GM12891 (cell line): ENCODE data around the gene FZD10.

Experiments
- POLR2A ChIP-seq: IDR thresholded peaks from 2 replicates; pipeline ENCODE4 v1.6.1; 2011; ENCODE audit warnings: low read depth, low read length, control low read depth
- POLR2AphosphoS5 ChIP-seq: IDR thresholded peaks from 2 replicates; pipeline ENCODE4 v1.6.1; 2011; ENCODE audit warnings: low read depth, low read length, control low read depth

DNA sequence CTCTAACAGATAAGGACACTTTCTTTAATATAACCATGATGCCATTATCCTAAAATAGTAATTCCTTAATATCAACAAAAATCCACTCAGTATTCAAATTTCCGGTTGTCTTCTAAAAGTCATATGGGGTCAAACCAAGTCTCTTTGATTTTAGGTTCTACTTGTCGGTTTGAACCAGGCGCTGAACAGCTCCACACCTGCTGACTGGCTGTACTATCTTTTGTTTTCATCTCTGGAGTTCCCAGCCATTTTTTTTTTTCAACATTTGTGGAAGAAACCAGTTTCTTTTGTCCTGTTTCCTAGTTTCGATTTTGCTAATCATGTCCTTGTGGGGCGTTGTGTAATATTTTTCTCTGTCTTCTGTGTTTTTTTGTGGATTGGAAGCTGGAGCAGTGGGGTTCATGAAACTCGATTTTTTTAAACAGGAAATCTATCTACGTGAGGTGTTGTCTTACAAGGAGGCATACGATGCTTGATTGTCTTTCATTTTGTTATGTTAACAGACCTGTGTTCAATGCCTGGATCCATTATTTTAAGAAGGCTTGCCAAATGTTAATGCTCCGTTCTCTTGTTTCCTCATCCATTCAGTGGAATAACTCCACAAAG, 50.2 kb downstream of the FZD10 start:
- TF ChIP-seq POLR2A (no peak), POLR2AphosphoS5 (no peak)
